ENCODE measurements around the gene RNF121.
"Not testable (repeated sequence)": the region's sequence is repeated elsewhere in the genome, so short reads cannot be mapped to it uniquely, and the experiment has no call there.

The RNF121 gene

DNA sequence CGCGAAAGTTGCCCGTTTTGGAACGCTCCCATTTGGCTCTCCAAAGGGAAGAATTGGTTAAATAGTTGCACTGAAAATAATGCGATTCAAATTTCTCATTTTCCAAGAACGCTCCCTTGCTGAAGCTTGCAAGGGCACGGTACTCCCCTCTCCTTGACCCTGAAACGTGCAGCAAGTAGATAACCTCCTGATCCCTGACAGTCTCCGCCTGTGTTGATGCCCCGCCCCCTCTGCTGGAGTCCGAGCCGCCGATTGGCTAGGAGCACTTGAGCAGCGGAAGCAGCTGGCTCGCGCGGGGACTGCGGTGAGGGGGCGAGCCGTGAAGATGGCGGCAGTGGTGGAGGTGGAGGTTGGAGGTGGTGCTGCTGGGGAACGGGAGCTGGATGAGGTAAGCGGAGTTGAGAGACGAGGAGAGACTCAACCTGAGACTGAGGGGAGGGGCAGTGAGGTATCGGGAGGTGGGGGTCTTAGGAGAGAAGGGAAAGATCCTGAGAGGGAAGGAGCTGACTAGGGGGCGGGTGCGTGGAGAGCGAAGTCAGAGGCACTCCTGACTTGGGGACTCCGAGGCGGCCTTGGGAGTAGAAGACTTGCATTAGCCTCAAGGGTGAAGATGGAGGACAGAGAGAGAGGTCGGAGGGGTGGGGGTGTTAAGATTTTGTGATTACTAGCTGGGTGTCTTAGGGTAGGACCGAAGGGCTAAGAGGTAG lies at the start of gene RNF121:
Gene RNF121 (plus strand): TSS at position 310 of the 707 bp plus-strand sequence. CDS start 16 bp downstream, at position 326.
- peak; percentile 95 for DNase-seq

DNA sequence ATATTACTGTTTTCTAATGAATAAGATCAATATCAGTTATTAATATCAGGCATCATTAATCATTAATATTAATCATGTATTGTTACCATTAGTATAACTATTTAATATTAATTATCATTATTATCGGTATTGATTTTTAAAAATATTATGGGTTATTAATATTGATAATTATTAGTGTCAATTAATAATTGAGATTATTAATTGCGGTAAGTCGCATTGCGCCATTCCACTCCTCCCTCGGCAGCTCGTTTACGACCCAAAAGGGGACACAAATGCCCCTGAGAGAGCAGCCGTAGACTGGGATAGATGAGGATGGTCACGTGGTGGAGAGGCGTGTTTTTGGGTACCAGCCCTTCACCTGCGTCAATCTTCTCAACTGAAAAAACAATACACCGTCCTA lies 43.0 kb upstream of the RNF121 start:
- not testable (repeated sequence) for DNase-seq

DNA sequence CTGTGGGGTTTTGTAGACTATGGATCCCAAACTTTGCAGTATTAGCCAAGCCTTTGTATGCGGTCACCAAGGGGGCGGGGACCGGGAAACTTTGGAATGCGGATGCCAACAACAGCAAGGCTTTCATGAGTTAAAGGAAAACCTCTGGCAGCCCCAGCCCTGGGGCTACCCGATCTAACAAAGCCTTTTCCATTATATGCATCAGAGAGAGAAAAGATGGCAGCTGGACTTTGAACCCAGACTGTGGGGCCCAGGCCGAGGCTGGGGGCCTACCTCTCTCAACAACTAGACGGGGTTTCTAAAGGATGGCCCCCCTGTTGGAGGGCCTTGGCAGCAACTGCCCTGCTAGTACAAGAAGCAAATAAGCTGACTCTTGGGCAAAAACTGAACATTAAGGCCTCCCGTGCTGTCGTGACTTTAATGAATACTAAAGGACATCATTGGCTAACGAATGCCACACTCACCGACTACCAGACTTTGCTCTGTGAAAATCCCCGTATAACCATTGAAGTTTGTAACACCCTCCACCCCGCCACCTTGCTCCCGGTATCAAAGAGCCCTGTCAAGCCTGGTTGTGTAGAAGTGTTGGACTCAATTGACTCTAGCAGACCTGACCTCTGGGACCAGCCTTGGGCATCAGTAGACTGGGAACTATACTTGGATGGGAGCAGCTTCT lies 40.4 kb upstream of the RNF121 start:
- not testable (repeated sequence) for DNase-seq

DNA sequence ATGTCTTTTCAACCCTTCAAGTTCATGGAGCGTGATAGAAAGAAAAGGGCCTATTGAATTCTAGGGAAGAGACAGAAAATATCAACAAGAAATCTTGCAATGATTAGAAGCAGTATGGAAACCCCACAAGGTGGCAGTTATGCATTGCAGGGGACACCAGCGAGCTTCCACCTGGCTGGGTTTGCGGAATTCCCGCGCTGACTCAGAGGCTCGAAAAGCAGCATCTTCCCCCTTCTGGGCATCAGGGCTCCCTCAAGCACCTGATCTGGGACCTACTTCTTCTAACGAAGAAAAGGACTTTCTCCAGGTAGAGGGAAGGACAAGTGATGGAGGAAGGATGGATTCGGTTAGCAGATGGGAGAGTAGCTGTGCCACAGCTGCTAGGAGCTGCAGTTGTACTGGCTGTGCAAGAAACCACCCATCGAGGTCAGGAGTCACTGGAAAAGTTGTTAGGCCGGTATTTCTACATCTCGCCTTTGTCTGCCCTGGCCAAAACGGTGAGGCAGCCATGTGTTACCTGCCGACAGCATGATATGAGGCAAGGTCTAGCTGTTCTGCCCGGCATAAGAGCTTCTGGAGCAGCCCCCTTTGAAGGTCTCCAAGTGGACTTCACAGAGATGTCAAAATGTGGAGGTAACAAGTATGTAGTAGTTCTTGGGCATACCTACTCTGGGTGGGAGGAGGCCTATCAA lies 39.5 kb upstream of the RNF121 start:
- DNase-seq = not testable (repeated sequence)

DNA sequence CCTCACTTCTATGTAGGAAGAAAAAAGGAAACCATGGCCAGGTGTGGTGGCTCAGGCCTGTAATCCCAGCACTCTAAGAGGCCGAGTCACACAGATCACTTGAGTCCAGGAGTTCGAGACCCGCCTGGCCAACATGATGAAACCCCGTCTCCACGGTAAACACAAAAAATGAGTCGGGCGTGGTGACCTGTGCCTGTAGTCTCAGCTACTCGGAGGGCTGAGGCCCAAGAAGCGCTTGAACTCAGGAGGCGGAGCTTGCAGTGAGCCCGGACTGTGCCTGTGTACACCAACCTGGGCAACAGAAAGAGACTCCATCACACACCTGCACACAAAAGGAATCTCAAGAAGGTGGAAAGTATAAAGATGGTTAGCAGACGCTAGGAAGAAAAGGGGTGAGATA lies 32.9 kb upstream of the RNF121 start:
- no peak for DNase-seq

DNA sequence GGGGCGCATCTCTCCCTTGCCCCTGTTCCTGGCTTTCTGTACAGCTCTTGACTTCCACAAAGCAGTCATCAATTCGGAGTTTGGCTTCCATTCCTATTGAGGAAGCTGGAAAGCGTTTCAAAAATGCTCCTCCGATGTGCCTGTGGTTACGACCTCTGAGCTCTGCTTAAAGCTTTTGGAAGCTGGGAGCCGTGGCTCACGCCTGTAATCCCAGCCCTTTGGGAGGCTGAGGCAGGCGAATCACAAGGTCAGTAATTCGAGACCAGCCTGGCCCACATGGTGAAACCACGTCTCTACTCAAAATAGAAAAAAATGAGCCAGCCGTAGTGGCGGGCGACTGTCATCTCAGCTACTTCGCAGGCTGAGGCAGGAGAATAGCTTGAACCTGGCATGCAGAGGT lies 27.7 kb upstream of the RNF121 start:
- DNase-seq = peak; percentile 91

DNA sequence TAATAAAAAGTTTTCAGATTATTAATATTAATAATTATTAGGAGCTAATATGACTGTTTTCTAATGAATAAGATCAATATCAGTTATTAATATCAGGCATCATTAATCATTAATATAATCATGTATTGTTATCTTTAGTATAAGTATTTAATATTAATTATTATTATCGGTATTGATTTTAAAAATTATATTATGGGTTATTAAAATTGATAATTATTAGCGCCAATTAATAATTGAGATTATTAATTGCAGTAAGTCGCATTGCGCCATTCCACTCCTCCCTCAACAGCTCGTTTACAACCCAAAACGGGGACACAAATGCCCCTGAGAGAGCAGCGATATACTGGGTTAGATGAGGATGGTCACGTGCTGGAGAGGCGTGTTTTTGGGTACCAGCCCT lies 20.6 kb upstream of the RNF121 start:
- no peak for DNase-seq

DNA sequence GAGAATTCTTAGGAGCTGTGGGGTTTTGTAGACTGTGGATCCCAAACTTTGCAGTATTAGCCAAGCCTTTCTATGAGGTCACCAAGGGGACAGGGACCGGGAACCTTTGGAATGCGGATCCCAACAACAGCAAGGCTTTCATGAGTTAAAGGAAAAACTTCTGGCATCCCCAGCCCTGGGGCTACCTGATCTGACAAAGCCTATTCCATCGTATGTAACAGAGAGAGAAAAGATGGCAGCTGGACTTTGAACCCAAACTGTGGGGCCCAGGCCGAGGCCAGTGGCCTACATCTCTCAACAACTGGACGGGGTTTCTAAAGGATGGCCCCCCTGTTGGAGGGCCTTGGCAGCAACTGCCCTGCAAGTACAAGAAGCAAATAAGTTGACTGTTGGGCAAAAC lies 18.1 kb upstream of the RNF121 start:
- DNase-seq = not testable (repeated sequence)

DNA sequence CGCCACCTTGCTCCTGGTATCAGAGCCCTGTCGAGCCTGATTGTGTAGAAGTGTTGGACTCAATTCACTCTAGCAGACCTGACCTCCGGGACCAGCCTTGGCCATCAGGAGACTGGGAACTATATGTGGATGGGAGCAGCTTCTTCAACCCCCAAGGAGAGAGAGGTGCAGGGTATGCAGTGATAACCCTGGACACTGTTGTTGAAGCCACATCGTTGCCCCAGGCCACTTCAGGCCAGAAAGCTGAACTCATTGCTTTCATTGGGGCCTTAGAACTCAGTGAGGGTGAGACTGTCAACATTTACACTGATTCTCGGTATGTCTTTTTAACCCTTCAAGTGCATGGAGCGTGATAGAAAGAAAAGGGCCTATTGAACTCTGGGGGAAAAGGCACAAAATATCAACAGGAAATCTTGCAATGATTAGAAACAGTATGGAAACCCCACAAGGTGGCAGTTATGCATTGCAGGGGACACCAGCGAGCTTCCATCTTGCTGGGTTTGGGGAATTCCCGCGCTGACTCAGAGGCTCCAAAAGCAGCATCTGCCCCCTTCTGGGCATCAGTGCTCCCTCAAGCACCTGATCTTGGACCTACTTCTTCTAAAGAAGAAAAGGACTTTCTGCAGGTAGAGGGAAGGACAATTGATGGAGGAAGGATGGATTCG lies 17.4 kb upstream of the RNF121 start:
- DNase-seq = not testable (repeated sequence)

DNA sequence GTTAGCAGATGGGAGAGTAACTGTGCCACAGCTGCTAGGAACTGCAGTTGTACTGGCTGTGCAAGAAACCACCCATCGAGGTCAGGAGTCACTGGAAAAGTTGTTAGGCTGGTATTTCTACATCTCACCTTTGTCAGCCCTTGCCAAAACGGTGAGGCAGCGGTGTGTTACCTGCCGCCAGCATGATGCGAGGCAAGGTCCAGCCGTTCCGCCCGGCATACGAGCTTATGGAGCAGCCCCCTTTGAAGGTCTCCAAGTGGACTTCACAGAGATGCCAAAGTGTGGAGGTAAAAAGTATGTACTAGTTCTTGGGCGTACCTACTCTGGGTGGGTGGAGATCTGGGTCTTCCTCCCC lies 16.9 kb upstream of the RNF121 start:
- DNase-seq = not testable (repeated sequence)

DNA sequence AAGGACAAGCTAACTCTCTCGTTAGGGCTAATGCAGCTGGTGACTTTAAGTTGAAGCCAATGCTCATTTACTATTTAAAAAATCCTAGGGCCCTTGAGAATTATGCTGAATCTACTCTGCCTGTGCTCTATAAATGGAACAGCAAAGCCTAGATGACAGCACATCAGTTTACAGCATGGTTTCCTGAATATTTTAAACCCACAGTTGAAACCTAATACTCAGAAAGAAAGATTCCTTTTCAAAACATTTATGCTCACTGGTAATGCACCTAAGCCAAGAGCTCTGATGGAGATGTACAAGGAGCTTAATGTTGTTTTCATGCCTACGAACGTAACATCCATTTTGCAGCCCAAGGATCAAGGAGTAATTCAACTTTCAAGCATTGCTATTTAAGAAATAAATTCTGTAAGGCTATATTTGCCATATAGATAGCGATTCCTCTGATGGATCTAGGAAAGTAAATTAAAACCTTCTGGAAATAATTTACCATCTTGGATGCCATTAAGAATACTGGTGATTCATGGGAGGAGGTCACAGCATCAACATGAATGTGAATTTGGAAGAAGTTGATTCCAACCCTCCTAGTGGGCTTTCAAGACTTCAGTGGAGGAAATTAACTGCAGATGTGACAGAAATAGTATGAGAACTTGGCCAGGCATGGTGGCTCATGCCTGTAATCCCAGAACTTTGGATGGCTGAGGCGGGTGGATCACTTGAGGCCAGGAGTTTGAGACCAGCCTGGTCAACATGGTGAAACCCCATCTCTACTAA lies 14.9 kb upstream of the RNF121 start:
- DNase-seq = peak; percentile 94

DNA sequence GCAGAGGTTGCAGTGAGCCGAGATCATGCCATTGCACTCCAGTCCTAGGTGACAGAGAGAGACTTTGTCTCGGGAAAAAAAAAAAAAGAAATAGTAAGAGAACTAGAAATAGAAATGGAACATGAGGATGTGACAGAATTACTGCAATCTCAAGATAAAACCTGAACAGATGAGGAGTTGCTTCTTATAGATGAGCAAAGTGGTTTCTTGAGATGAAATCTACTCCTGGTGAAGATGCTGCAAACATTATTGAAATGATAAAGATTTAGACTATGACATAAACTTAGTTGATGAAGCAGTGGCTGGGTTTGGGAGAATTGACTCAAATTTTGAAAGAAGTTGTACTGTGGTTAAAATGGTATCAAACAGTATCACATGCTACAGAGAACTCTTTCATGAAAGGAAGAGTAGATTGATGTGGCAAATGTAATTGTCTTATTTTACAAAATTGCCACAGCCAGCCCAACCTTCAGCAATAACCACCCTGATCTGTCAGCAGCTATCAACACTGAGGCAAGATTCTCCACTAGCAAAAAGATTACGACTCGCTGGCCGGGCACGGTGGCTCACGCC lies 14.1 kb upstream of the RNF121 start:
- no peak for DNase-seq

DNA sequence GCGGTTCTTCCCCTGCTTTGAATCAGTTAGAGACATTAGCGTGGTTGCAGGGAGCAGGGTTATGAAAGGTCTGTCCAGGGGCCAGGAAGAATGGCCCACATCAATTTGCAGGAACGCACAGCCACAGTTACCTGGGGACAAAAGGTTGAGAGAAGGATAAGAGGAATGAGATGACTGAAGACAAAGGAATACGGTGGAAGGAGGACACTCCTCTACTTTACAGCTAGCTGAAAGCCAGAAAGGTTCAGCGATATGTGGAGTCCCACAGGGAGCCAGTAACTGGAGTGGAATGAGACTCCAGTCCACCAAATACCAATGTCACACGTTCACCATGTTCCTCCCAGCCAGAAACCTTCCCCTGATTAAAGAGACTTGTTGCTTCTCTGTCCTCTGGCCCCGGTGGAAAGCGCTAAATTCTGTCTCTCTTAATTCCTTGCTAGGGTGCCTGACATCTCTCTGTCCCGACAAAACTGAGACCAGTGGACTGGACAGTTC lies 11.2 kb upstream of the RNF121 start:
- peak; percentile 24 for DNase-seq

DNA sequence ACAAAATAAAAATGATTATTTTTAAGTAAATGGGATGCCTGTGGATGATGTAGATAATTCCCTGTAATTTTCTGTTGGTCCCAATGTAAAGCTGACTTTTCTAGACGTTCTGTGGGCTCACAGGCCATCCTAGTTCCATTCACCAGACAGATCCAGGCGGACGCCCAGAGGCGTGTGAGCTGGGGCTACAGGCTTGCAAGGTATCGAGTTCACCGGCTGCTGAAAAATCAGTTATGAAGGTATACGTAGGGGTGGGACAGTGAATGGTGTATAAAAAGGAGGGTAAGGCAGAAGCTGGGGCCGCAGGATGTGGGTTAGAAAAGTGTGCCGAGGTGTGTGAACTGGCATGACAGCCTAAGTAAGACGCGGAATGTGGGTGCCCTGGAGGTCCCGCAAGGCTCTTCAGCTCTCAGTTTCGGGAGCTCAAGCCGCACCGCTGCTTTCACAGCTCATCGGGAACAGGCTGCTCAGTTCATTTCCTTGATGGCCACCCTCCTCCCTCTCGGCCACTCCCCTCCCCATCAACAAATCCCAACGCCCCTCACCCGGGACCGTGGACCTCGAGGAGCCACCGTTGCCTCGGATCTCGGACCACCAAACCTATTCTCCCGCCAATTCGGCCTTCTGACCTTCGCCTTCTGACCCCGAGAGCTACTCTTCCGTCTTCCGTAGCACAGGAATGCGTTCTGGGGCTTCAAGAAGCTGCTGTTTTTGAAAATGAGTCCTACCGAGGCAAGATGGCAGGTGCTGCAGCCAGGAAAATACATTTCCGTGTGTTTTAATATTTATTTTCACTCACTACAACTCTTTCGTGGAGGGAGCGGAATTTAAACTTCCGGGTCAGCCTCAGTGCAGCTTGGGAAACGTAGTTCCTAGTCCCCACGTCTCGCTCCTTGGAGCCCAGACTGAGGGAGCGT lies 768 bp upstream of the RNF121 start, which contains the start of gene XNDC1N:
Gene XNDC1N (minus strand): TSS at position 775 of the 917 bp plus-strand sequence. CDS start 5,241 bp downstream, outside the sequence.
- peak; percentile 83 for DNase-seq

DNA sequence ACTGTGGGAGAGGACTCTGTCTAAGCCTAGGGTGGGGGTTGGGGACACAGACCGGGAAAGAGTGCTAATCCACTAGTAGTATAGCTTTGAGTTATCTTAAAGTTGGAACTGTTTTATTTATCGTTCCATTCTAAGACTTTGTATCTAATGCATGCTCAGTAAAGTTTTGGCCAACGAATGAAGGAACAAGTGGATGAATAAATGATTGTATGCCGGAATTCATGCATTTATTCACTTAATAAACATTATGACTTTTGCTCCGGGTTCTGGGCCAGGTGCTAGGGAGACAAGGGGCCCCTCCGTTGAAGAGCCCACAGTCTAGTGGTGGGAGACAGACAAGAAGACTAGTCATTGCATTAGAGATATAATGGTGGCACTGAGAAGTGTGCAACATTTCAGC lies 645 bp downstream of the RNF121 start:
- DNase-seq = no peak

DNA sequence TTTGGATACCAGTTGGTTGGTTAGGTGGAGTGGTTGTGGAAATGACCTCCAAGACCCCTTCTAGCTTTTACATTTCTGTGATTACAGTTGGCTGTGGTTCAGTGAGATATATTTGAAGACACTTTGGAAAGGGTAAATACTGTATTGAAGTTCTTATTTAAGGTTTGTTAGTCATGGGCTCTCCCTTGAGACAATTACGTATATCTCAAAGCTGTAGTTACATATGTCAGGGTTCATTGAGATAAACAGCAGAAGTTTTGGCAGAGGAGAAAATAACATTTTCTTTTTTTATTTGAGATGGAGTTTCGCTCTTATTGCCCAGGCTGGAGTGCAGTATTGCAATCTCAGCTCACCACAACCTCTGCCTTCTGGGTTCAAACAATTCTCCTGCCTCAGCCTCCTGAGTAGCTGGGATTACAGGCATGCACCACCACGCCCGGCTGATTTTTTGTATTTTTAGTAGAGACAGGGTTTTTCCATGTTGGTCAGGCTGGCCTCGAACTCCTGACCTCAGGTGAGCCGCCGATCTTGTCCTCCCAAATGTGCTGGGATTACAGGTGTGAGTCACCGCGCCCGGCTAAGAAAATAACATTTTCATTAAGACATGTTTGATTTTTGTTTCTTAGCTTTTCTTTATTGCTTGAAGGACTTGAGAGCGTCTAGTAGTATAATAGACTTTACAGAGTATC lies 1.9 kb downstream of the RNF121 start:
- DNase-seq = no peak

DNA sequence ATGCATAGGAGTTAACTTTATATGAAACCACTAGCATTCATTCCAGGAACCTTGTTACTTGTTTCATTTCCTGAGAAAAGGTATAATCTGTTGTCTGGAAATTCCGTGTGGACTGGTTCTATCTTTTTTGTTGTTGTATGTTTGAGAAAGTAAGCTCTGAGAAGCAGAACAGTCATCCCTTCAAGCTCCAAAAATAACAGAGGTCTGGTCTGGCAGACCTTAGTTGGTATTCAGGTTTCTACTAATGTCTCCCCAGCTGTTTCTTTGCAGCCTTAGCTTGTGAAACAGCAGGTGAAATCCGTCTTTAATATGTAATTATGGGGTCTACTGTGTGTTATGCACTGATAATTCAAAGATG lies 2.4 kb downstream of the RNF121 start:
- DNase-seq = no peak

DNA sequence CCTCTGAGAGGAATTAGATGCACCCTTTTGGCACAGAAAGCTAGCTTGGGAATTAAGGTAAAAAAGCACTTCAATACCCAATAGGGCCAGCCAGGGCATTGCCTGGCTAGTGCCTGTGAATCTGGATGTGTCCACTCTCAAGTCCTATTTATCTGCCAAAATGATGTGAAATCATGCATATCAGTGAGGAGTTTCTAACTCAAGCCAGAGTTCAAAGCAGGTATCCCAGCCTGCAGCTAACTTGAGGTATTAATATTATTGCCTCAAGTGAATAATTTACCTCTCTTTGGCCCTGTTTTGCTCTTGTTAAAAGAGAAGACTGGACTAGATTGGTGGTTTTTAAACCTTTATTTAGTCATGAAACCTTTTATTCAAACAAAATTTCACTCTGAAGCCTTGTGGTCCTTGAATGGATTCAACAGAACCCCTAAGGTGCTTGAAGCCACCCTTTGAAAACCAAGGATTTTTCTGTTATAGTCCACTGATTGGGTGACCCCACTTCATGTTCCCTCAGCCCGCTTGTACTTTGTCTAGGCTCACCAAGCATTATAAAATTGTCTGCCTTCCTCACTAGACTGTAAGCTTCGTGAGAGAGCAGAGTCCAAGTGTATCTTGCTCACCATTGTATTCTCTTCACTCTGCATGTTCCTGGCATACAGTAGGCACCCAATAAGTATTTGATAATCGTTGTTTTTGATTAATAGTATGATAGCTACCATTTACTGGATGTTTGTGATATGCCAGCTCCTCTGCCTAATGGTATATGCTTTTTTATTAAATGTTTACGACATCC lies 4.5 kb downstream of the RNF121 start:
- no peak for DNase-seq

DNA sequence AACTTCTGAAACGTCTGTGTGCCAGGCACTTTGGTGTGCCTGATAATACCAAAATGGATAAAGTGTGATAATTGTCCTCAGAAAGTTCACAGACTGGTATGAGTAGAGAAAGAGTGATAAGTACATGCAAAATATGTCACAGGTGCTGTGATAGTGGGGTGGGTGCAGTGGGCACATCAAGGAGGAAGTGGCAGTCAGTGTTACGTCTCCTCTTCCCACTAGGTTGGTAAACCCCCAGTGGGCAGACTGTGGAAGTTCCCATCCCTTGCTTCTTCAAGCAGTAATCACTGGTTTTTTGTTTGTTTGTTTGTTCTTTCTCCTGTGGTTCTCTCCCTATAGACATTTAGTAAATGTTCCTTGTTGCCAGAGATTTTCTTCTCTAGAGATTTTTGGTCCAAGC lies 5.4 kb downstream of the RNF121 start:
- DNase-seq = no peak

Measured in fibroblast of upper back skin (primary cell).